Measurements from ENCODE around the gene SNRPA.

Gene SNRPA

DNA sequence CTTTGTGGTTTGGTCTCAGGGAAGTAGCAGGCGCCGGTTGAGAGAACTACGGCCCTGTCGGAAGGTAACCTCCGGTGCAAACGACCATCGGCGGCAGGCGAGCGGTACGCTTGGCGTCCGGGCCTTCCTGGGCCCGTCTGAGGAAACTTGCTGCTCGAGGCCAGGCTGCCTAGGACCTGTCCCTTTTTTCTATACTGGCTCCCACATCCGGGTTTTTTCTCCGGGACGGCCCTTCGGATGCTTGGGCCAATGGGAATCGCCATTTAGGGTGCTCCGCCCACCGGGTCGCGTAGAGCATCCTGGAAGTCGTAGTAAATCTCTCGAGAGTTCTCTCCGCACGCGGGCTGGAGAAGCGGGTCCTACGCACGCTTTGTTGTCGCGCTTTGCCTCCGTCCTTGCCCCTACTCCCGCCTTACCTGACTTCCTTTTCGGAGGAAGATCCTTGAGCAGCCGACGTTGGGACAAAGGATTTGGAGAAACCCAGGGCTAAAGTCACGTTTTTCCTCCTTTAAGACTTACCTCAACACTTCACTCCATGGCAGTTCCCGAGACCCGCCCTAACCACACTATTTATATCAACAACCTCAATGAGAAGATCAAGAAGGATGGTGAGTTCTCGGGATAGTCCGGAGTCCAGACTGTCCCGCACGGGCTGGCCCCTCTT is at the start of gene SNRPA:
Gene SNRPA, plus strand, starts transcription at position 330 of the 664 bp plus-strand sequence. Its CDS starts 206 bp downstream, at position 536.
- in situ Hi-C loops (cut with HindIII; ENCODE audit: low sequenced_read_pairs) = no loop called here

DNA sequence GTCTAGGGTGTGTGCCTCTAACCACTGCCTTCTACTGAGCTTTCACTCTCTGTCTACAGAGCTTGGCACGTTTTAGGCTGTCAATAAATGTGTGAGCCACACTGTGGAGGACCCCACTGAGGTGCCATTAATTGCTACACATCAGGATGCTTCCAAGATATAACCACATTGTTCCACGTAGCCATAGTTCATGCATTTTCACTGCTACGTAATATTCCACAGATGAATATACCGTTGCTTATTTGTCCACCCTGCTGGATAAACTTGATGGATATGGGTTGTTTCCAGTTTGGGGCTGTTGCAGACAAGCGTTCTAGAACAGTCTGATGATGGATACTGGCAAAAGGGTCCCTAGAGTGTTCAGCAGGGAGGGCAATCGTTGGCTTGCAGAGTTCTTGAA is 49.2 kb upstream of the SNRPA start:
- in situ Hi-C loops (cut with HindIII; ENCODE audit: low sequenced_read_pairs) = no loop called here

DNA sequence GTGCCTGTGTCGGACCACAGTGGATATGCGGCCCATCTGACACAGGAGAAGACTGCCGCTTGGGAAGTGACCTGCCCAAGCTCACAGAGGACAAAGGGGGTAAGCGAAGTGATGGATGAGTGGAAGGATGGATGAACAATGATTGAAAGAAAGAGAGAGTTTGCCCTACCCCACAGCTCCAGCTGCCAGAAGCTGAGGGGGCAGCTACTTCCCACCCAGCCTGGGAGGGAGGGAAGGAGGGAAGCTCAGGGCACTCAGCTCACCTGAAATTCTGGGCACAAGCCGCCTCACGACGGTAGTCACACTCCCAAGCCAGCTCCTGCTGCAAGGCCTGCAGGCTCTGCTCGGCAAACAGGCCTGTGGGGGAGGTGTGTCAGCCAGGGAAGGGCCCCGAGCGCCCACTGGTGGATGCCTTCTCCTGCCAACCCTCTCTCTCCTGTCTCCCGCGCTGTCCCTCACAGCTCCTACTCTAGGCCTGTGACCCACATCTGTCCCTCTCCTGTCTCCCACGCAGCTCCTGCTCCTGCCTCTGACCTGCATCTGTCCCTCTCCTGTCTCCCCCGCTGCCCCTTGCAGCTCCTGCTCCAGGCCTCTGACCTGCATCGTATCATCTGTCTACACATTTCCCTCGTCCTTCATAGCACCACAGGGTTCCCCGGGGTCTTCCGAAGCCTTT is 48.5 kb upstream of the SNRPA start:
- in situ Hi-C loops (cut with HindIII; ENCODE audit: low sequenced_read_pairs) = no loop called here

DNA sequence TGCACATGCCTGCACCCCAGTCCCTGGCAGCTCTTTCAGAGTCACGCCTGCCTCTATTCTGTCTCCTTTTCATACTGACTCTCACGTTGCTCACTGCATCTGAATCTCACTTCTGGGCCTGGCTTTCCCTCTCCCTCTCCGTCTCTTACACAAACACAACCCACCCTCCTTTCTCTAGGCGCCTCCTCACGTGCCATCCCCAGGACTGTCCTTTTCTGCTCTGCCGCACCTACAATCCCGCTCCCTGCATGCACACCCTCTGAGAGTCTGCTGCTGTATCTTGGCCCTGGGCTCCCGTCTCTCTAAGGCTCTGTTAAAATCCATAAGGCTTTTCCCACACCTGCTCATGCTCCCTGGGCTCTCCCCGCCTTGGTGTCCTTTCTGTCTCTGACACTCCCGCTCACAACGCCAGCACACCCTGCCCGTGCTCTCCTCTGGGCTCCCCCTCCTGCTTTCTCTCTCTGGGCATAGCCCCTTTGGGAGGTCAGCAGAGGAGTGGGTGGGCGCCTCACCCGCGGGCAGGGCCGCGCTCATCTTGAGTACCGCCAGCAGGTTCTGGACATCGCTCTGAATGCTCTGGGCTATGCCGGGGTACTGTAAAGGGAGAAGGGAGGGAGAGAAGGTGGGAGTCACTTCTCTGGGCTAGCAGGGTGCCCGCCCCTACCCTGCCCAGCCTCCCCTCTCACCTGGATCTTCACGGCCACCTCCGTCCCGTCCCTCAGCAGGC is 47.8 kb upstream of the SNRPA start:
- in situ Hi-C loops (cut with HindIII; ENCODE audit: low sequenced_read_pairs) = no loop called here

DNA sequence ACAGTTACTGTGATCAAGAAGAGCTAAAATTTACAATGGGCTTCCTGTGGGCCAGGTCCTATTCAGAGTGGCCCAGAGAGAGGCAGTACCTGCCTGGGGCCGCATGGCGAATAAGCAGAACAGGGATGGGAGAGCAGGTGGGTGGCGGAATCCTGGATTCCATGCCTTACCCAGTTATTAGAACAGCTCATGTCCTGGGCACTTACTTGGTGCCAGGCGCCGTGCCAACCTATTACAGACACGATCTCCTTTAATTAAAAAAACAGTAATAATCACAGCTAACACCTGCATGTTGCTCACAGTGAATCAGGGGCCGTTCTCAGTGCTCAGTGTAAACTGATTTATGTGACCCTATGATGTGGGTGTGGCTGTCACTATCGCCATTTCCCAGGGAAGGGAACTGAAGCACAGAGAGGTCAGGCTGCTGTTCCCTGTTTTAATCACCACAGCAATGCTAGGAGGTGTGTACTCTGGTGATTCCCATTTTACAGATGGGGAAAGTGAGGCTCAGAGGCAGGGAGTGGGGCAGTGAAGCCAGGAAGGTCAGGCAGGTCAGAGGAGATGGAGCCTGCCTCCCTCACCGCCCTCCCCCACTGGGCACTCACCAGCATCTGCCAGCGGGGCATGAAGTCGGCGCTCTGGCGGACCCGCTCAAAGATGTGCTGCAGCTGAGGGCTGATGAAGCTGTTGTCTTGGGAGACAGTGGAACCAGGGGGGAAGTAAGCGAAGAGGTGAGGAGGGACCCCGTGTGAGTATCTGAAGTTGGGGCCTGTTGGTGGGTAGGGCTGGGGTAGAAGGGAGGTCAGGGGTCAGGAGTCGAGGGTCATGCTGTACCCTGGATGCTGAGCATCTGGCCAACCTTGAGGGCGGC is 46.3 kb upstream of the SNRPA start:
- in situ Hi-C loops (cut with HindIII; ENCODE audit: low sequenced_read_pairs) = no loop called here

DNA sequence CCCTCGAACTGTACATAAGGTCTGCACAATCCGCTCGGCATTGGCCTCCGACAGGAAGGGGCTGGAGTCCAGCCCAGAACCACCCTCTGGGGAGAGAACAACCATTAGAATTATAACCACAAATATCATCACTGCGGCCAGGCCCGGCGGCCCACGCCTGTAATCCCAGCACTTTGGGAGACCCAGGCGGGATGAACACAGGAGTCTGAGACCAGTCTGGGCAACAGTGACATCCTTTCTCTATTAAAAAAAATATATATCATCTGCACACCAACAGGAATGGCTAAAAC is 45.7 kb upstream of the SNRPA start:
- in situ Hi-C loops (cut with HindIII; ENCODE audit: low sequenced_read_pairs) = no loop called here

DNA sequence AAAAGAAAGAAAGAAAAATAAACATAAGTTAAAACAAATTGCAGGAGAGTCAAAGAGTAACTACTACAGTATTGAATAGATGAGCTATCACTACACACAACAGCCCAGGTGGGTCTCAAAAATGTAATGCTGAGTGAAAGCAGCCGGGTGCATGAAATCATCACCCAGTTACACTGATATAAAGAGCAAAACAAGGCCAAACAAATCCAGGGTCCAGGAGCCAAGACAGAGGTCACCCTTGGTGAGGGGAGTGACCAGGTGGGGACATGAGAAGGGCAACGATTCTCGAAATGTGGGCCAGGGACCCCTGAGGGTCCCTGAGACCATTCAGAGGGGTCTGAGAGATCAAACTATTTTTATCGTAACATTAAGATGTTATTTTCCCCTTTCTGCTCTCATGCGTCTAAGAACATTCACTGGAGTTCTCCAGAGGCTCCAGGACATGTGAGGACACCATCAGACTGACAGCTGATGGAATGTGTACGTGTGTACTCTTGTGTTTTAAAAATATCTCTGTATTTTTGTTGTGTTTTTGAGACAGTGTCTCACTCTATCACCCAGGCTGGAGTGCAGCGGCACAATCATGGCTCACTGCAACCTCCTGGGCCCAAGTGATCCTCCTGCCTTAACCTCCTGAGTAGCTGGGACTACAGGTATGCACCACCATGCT is 44.9 kb upstream of the SNRPA start:
- in situ Hi-C loops (cut with HindIII; ENCODE audit: low sequenced_read_pairs) = no loop called here

DNA sequence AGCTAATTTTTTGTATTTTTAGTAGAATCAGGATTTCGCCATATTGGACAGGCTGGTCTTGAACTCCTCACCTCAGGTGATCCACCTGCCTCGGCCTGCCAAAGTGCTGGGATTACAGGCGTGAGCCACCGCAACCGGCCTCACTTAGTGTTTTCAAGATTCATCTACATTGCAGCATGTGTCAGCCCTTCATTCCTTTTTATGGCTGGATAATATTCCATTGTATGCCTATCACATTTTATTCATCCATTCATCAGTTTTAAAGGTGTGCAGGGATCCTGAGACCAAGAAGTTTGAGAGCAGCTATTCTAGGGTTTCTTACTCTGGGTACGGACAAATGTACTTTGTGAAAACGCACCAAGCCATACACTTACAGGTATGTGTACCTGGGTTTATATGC is 43.4 kb upstream of the SNRPA start:
- in situ Hi-C loops (cut with HindIII; ENCODE audit: low sequenced_read_pairs) = no loop called here

DNA sequence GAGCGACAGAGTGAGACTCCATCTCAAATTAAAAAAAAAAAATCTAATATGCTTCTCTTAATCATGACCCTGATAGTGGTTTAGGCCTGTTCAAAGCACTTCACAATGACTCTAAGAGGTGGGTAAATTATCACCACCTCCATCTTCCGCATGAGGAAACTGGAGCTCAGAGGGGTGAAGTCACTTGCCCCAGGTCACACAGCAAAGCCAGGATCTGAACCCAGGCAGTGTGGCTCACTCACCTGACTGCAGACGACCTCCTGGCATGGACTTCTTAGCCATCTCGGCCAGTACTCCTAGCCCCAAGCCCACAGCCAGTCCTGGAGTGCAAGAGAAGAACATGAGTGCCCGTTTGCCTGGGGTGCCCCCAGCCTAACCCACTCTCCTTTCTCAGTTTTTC is 41.2 kb upstream of the SNRPA start:
- in situ Hi-C loops (cut with HindIII; ENCODE audit: low sequenced_read_pairs) = no loop called here

DNA sequence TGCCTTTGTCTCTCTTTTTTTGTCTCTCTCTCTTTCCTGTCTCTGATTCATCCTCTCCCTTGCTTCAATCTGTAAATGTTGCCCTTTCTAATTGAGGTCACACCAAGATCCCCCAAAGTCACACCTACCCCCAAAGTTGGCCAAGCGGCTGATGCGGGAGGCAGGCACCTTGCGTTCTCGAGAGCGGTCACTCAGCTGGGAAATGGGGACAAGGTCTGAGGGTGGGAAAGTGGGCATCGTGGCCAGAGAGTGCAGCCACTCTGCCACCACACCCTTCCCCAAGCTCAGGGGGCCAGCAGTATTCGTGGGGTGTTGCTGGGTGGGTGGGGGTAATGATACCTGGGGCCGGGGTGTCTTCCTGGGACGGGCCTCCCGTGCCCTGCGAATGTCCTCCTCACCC is 37.1 kb upstream of the SNRPA start:
- in situ Hi-C loops (cut with HindIII; ENCODE audit: low sequenced_read_pairs) = no loop called here

DNA sequence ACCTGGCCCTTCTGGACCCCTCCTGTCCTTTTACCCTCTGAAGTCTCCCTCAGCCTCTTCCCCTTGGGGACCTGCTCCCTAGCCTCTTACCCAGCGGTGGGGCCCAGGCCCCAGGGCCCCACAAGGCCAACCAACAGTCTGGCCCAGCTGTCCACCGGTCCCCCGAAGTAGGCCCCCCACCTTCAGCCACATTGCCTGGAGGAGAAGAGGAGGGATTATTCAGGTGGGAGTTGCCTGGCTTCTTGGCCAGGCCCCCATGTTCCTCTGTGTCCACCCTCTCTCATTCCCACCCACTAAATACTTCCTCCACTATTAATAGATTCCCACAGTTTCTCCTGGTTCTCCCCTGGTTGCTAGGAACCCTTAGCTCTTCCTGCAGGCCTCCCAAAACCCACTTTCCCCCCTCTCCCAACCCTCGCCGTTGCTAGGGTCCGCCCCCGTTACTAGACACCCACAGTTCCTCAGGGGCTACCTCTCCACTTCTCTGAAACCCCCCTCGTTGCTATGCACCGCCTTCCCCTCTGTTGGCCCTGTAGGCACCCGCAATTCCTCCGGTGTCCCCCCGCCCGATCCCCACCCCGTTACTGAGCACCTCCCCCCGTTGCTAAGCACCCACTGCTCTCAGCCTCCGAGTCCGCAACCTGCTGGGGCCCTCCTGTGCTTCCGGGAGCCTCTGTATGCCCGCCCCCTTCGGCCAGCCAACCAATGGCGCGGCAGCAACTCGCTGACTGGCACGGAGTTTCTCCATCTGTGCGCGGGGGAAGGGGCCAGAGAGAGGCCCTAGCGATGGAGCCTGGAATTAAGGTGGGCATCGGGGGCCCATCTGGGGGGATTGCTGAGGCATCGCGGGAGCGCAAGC is 36.3 kb upstream of the SNRPA start:
- in situ Hi-C loops (cut with HindIII; ENCODE audit: low sequenced_read_pairs) = no loop called here

DNA sequence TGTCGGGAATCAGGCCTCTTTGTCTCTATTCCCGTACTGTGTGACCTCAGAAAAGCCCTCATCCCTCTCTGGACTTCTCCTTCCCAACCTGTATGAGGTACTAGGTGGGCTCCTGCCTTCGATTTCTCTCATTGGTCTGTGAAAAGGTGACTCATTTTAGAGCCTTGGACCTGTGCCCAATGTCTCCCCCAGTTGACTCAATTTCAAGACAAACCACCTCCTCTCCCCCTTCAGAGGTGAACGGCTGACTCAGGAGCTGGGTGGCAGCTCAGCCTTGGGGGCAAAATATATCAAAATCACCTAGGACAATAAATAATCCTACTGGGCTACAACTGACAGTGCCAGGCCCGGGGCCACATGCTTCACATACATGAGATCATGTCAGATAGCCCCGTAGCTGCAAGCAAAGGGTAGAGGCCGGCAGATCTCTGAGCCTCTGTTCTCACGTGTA is 34.9 kb upstream of the SNRPA start:
- in situ Hi-C loops (cut with HindIII; ENCODE audit: low sequenced_read_pairs) = no loop called here

DNA sequence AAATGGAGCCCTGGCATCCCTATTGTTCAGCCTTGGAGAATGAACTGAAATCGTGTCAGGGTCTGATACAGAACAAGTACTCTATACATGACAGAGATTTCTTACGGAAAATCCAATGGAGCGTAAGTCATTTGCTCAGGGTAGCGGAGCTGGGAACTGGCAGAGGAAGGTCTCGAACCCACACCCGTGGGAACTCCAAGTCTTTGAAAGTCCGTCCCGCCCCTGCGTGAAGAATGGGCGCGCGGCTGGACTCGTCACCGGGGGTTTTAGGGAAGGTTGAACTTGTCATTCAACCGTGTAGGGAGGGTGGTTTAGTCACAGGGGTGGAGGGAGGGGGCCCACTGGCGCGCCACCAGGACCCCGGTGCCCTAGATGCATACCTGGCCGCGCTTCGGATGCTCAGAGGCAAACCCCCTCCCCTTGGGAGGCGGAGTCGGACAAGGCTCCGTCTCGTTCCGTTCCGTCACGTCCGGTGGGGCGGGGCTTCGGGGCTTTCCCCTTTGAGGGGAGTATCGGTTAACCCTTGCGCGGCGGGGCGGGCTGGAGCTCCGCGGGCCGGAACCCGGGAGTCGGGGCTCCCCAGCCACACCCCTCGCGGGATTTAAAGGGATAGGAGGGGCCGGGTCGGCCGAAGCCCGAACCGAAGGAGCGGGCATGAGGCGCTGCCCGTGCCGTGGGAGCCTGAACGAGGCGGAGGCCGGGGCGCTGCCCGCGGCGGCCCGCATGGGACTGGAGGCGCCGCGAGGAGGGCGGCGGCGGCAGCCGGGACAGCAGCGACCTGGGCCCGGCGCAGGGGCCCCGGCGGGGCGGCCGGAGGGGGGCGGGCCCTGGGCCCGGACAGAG is 34.3 kb upstream of the SNRPA start, which contains the start of the genes COQ8B and ITPKC:
Gene COQ8B, minus strand, starts transcription at position 405 of the 843 bp plus-strand sequence. CDS start 2,254 bp downstream, outside the sequence.
Gene ITPKC, plus strand, starts transcription at position 631 of the 843 bp plus-strand sequence. Its CDS starts 24 bp downstream, at position 655.
- in situ Hi-C loops (cut with HindIII; ENCODE audit: low sequenced_read_pairs) = no loop called here

DNA sequence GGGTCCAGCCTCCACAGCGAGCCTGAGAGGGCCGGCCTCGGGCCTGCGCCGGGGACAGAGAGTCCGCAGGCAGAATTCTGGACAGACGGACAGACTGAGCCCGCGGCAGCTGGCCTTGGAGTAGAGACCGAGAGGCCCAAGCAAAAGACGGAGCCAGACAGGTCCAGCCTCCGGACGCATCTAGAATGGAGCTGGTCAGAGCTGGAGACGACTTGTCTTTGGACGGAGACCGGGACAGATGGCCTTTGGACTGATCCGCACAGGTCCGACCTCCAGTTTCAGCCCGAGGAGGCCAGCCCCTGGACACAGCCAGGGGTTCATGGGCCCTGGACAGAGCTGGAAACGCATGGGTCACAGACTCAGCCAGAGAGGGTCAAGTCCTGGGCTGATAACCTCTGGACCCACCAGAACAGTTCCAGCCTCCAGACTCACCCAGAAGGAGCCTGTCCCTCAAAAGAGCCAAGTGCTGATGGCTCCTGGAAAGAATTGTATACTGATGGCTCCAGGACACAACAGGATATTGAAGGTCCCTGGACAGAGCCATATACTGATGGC is 33.6 kb upstream of the SNRPA start:
- in situ Hi-C loops (cut with HindIII; ENCODE audit: low sequenced_read_pairs) = no loop called here

DNA sequence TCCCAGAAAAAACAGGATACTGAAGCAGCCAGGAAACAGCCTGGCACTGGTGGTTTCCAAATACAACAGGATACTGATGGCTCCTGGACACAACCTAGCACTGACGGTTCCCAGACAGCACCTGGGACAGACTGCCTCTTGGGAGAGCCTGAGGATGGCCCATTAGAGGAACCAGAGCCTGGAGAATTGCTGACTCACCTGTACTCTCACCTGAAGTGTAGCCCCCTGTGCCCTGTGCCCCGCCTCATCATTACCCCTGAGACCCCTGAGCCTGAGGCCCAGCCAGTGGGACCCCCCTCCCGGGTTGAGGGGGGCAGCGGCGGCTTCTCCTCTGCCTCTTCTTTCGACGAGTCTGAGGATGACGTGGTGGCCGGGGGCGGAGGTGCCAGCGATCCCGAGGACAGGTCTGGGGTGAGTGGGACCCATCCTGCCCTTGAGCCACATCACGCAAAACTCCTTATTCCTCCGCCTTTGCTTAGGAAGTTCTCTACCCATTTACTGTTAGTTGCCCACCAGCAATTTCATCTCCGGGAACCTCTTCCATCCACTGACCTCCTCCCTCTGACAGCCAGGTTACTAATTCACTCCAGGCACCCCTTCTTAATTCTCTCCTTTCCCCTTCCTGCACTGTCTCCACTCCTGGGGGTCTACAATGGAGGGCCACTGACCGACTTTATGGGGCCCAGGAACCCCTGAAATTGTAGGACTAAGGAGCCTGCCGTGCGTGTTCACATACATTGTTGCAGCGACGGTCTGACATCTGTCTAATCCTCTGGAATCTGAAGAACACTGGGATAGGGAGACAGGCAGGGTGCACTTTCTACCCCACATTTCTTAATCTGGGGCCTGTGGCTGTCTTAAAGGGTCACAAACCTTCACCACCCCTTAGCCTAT is 32.9 kb upstream of the SNRPA start:
- in situ Hi-C loops (cut with HindIII; ENCODE audit: low sequenced_read_pairs) = no loop called here

DNA sequence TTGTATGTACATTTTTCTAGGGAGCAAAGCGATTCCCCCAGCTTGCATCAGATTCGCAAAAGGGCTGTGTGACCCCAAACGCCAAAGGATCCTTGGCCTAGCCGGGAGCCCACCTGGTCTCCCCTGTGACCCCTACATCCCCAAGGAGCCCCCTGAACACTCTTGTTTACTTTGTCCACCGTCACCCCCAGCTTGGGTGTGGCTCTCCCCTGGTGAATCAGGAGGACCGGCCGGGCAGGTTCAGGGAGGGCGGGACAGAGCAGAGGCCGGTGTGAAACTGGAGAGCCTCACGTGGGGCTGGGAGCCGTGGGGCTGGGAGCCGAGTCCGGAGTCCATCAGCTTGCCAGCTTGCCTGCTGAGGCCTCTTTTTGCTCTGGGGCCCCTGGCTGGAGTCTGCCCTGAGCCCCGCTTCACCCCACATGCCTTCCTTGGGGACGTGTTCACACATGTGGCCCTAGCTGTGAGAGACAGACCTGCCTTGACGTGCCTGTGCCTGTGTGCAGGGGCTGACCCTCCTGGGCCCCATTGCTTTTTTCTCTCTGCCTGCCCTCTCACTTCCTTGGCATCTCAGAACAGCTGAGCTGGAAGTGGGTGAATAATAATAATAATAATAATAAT is 32.1 kb upstream of the SNRPA start:
- in situ Hi-C loops (cut with HindIII; ENCODE audit: low sequenced_read_pairs) = no loop called here

DNA sequence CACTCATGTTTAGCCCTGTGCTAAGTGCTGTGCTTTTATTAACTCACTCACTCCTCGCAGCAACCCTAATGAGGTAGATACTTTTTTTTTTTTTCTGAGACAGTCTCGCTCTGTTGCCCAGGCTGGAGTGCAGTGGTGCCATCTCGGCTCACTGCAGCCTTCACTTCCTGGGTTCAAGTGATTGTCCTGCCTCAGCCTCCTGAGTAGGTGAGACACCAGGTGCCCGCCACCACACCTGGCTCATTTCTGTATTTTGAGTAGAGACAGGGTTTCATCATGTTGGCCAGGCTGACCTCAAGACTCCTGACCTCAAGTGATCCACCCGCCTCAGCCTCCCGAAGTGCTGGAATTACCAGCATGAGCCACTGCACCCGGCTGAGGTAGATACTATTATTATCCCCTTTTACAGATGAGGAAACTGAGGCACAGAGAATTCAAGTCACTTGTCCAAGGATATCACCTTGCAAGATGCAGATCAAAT is 31.5 kb upstream of the SNRPA start:
- in situ Hi-C loops (cut with HindIII; ENCODE audit: low sequenced_read_pairs) = no loop called here

Measured in DLD1 (cell line).